ENCODE results near the gene AGAP3. TPM values are rescaled to one million over a fixed set of nuclear protein-coding genes. Genes with fewer than 3 reads are reported as not detected.

Gene AGAP3
- total RNA-seq, 1 donor from 2014 or later = 7.4 TPM

GRCh38 chr7:151071032-151071866 is 15.0 kb upstream of the AGAP3 start:
- ChIA-PET CTCF (no interaction called here), POLR2A (no interaction called here)
- TF ChIP-seq CTCF (IDR thresholded peaks at IDR 0.05) = no peak
- DNase-seq = no peak
- Mint-ChIP-seq H3K4me3 (no peak overlapping the region), H3K9me3 (no peaks in the 10 kb centered on the region), H3K4me1 (no peaks in the 10 kb centered on the region), H3K36me3 (ENCODE audit: low read depth) (peaks cover 67% of the 10 kb centered on the region), H3K27me3 (no peaks in the 10 kb centered on the region), H3K27ac (no peak overlapping the region)
- intact Hi-C loops (cut with micrococcal nuclease) = no loop called here
- ATAC-seq (ENCODE audit: low read depth) = no peak

GRCh38 chr7:151073990-151074389 is 12.3 kb upstream of the AGAP3 start:
- H3K4me3 Mint-ChIP-seq = no peak overlapping the region

DNA sequence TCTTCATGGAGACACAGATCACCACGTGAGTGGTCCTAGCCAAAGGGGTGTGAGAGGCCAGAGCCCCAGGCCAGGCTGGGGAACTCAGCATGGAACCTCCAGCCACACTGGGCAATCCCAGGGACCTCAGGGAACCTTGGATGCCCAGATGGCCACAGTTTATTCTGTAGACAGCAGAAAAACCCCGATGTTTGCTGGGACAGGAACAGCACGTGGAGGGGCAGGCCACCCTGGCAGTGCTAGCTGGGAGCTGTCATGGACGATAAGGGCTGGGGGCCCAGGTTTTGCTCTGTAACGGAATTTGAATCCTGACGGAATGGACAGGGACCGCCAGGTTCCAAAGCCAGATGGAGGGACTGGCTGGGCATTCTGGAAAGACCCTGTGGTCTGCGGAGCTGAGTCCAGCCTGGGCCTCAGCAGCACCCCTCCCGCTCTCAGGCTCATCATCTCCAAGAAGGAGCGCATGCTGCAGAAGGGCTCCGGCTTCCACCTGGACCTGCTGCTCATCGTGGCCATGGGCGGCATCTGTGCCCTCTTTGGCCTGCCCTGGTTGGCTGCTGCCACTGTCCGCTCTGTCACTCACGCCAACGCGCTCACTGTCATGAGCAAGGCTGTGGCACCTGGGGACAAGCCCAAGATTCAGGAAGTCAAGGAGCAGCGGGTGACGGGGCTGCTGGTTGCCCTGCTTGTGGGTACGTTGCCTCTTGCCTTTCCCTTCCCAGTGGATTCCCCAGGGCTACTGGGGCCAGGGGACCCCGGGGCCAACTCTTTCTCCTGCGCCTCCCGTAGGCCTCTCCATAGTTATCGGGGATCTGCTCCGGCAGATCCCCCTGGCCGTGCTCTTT is 11.2 kb upstream of the AGAP3 start:
- H3K4me1 Mint-ChIP-seq = peaks cover 20% of the 10 kb centered on the region
- H3K27ac Mint-ChIP-seq = no peak overlapping the region

More at GRCh38 chr7:151073990-151074389, 12.3 kb upstream of the AGAP3 start:
- peaks cover 53% of the 10 kb centered on the region for H3K36me3 Mint-ChIP-seq (ENCODE audit: low read depth)
- no peaks in the 10 kb centered on the region for H3K9me3 Mint-ChIP-seq
- intact Hi-C loops (cut with micrococcal nuclease) = no loop called here
- ChIA-PET POLR2A (no interaction called here), CTCF (no interaction called here)
- DNase-seq (no peak), ATAC-seq (ENCODE audit: low read depth) (no peak)
- no peaks in the 10 kb centered on the region for H3K27me3 Mint-ChIP-seq
- H3K4me1 Mint-ChIP-seq = peaks cover 11% of the 10 kb centered on the region
- TF ChIP-seq CTCF (IDR thresholded peaks at IDR 0.05) = no peak
- no peak overlapping the region for H3K27ac Mint-ChIP-seq

DNA sequence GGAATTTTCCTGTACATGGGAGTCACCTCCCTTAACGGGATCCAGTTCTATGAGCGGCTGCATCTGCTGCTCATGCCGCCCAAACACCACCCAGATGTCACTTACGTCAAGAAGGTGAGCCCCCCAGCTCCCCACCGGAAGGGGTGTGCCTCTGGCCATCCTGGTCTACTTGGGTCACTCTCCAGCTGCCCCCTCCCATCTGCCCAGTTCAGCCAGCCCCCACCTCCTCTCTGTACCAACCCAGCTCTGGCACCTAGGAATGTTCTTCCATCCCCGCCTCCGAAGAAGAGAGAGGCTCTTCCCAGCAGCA is 10.7 kb upstream of the AGAP3 start:
- DNase-seq (no peak), ATAC-seq (ENCODE audit: low read depth) (no peak)
- H3K4me1 Mint-ChIP-seq = peaks cover 20% of the 10 kb centered on the region
- H3K4me3 Mint-ChIP-seq = no peak overlapping the region
- no peak for TF ChIP-seq CTCF (IDR thresholded peaks at IDR 0.05)
- CTCF ChIA-PET = no interaction called here
- H3K36me3 Mint-ChIP-seq (ENCODE audit: low read depth) = peaks cover 42% of the 10 kb centered on the region
- no peaks in the 10 kb centered on the region for H3K9me3 Mint-ChIP-seq
- no peaks in the 10 kb centered on the region for H3K27me3 Mint-ChIP-seq
- POLR2A ChIA-PET = no interaction called here
- no peak overlapping the region for H3K27ac Mint-ChIP-seq
- intact Hi-C loops (cut with micrococcal nuclease) = no loop called here

More for the DNA sequence above, 11.2 kb upstream of the AGAP3 start:
- TF ChIP-seq CTCF (IDR thresholded peaks at IDR 0.05) = no peak
- DNase-seq (no peak), ATAC-seq (ENCODE audit: low read depth) (no peak)
- Mint-ChIP-seq H3K36me3 (ENCODE audit: low read depth) (peaks cover 47% of the 10 kb centered on the region), H3K27me3 (no peaks in the 10 kb centered on the region), H3K4me3 (no peak overlapping the region), H3K9me3 (no peaks in the 10 kb centered on the region)
- ChIA-PET POLR2A (no interaction called here), CTCF (no interaction called here)
- intact Hi-C loops (cut with micrococcal nuclease) = no loop called here

GRCh38 chr7:151075978-151076426 is 10.3 kb upstream of the AGAP3 start:
- Mint-ChIP-seq H3K27me3 (no peaks in the 10 kb centered on the region), H3K9me3 (no peaks in the 10 kb centered on the region), H3K4me3 (no peak overlapping the region), H3K27ac (no peak overlapping the region), H3K36me3 (ENCODE audit: low read depth) (peaks cover 38% of the 10 kb centered on the region), H3K4me1 (peaks cover 20% of the 10 kb centered on the region)
- no peak for TF ChIP-seq CTCF (IDR thresholded peaks at IDR 0.05)
- no peak for ATAC-seq (ENCODE audit: low read depth)
- no peak for DNase-seq
- ChIA-PET POLR2A (interaction anchor here (0.7 kb wide), 2 partner anchors 15 to 19 kb away, joined by 3 read pairs; no protein-coding TSS in a partner anchor), CTCF (no interaction called here)
- intact Hi-C loops (cut with micrococcal nuclease) = no loop called here

All from activated B cell treated with CpG ODN at 0.5 μM for 24 hours (primary cell).